NB4 (cell line): ENCODE measurements around the gene CALHM3.

Experiments
- MYC ChIP-seq: IDR thresholded peaks from 2 replicates; pipeline ENCODE4 v1.6.1; 2011; ENCODE audit warnings: low read depth, low read length
- POLR2A ChIP-seq: IDR thresholded peaks from 2 replicates; pipeline ENCODE4 v1.6.1; 2011; ENCODE audit warnings: mild to moderate bottlenecking; ENCODE audit not compliant: insufficient read length; ENCODE audit errors: extremely low read depth
- TF ChIP-seq, protein P1 (sequence below): IDR thresholded peaks from one replicate; pipeline ENCODE4 v1.5.1; 2012; ENCODE audit warnings: low read depth, low read length
- TF ChIP-seq, protein P2 (sequence below): IDR thresholded peaks from 2 replicates; pipeline ENCODE4 v1.6.1; 2011; ENCODE audit warnings: low read depth, low read length

DNA sequence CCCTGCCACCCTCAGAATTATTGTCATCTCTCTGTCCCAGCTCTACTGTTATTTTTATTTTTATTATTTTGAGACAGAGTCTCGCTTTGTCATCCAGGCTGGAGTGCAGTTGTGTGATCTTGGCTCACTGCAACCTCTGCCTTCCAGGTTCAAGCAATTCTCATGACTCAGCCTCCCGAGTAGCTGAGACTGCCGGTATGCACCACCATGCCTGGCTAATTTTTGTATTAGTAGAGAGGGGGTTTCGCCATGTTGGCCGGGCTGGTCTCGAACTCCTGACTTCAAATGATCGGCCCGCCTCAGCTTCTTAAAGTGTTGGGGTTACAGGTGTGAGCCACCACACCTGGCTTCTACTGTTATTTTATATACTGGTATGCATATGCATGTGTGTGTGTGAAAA is 37.8 kb downstream of the CALHM3 start:
- TF ChIP-seq, protein P1, sequence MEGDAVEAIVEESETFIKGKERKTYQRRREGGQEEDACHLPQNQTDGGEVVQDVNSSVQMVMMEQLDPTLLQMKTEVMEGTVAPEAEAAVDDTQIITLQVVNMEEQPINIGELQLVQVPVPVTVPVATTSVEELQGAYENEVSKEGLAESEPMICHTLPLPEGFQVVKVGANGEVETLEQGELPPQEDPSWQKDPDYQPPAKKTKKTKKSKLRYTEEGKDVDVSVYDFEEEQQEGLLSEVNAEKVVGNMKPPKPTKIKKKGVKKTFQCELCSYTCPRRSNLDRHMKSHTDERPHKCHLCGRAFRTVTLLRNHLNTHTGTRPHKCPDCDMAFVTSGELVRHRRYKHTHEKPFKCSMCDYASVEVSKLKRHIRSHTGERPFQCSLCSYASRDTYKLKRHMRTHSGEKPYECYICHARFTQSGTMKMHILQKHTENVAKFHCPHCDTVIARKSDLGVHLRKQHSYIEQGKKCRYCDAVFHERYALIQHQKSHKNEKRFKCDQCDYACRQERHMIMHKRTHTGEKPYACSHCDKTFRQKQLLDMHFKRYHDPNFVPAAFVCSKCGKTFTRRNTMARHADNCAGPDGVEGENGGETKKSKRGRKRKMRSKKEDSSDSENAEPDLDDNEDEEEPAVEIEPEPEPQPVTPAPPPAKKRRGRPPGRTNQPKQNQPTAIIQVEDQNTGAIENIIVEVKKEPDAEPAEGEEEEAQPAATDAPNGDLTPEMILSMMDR: no peak
- TF ChIP-seq POLR2A (no peak), MYC (no peak)
- TF ChIP-seq, protein P2, sequence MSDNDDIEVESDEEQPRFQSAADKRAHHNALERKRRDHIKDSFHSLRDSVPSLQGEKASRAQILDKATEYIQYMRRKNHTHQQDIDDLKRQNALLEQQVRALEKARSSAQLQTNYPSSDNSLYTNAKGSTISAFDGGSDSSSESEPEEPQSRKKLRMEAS: no peak
